G401 (cell line): ENCODE data around the gene HBA1. TPM values are rescaled to one million over a fixed set of nuclear protein-coding genes. Genes with fewer than 3 reads are reported as not detected.
"Not testable (repeated sequence)": the region's sequence is repeated elsewhere in the genome, so short reads cannot be mapped to it uniquely, and the experiment has no call there.

Experiments
- DNase-seq: peaks from one replicate; pipeline ENCODE4 v3.0.0-alpha.2; 2015; ENCODE audit warnings: low spot score
- in situ Hi-C: cut with HindIII; loops from 2 replicates; pipeline ENCODE4 v1.10.0; 2016; ENCODE audit warnings: low sequenced_read_pairs, mixed read lengths
- total RNA-seq: library from RNA; depleted of rRNA; stranded (reverse); fragments of >200 nt; shearing (Covaris generic); gene quantifications from 2 replicates; pipeline ENCODE4 v1.2.3, GENCODE V29; 2014; rRNA removed

The HBA1 gene
- total RNA-seq, 1 experiment from 2014 or later = not detected

DNA sequence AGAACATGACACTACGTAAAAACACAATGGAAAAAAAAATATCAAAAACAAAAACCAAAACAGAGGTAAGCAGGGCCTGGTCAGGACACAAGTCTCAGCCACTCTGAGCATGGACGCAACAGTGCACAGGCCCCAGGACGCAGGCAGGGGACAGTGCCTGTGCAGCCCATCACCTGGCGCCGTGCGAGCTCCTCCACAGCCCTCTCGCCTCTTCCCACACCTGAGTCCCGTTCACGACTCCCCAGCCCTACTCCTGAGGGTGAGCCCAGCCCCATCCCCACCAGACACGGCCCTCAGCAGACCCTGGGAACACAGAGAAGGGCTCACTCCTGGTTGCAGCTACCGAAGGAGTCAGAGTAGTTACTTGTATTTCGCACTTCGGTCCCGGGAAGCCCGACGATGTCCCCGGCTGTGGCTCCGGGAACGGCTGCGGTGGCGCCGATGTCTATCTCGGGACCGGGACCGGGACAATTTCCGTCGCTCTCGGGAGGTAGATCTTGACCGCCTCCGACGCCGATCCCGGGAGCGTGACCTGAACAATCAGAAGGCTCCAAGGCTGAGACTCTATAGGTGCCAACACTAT, 13.2 kb downstream of the HBA1 start:
- no peak for DNase-seq
- in situ Hi-C loops = no loop called here

GRCh38 chr16:191831-192230, 15.4 kb downstream of the HBA1 start:
- no peak for DNase-seq
- in situ Hi-C loops = no loop called here

GRCh38 chr16:192686-193085, 16.2 kb downstream of the HBA1 start:
- no peak for DNase-seq
- in situ Hi-C loops = no loop called here

DNA sequence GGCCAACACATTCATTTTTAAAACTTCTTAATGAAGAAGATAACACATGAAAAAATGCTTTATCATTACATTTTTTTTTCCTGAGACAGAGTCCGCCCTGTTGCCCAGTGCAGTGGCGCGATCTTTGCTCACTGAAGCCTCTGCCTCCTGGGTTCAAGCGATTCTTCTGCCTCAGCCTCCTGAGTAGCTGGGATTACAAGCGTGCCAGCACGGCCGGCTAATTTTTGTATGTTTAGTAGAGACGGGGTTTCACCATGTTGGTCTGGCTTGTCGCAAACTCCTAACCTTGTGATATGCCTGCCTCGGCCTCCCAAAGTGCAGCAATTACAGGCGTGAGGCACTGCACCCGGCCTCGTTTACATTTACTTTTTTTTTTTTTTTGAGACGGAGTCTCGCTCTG, 17.0 kb downstream of the HBA1 start:
- in situ Hi-C loops = no loop called here
- no peak for DNase-seq

DNA sequence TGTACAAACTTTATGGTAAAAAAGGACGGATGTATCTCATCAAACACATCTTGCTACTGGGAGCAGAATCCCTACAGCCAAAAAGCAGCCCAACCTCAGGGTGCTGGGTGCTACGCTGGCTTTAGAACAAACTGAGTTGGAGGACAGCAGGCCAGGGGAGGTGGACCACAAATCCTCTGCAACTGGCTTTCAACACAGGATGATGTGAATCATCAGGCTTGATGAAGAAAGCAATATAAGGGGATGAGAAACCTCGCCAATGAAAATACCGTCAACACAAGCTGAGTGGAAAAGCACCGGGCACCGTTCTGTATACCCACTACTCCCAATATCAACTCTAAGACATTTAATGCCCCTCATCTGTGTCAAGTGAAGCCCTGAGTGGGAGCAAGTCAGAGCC, 18.0 kb downstream of the HBA1 start:
- in situ Hi-C loops = no loop called here
- DNase-seq = no peak

DNA sequence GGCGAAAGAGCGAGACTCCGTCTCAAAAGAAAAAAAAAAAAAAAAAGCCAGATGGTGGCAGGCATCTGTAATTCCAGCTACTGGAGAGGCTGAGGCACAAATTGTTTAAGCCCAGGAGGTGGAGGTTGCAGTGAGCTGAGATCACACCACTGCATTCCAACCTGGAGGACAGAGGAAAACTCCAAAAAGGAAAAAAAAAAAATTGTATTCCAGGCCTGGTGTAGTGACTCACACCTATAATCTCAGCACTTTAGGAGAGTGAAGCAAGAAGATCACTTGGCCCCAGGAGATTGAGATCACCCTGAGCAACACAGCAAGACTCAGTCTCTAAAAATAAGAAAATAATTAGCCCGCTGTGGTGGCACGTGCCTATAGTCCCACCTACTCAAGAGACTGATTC, 23.9 kb downstream of the HBA1 start:
- in situ Hi-C loops = no loop called here
- DNase-seq = no peak

DNA sequence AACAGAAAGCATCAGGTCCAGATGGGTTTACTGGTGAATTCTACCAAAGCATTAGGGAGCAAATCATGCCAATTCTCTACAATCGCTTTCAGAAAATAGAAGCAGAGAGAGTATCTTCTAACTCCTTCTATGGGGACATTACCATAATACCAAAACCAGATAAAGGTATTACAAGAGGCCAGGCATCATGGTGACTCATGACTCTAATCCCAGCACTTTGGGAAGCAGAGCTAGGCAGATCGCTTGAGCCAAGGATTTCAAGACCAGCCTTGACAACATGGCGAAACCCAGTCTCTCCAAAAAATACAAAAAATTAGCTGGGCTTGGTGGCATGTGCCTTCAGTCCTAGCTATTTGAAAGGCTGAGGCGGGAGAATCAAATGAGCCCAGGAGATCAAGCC, 26.8 kb downstream of the HBA1 start:
- DNase-seq = no peak
- in situ Hi-C loops = no loop called here

DNA sequence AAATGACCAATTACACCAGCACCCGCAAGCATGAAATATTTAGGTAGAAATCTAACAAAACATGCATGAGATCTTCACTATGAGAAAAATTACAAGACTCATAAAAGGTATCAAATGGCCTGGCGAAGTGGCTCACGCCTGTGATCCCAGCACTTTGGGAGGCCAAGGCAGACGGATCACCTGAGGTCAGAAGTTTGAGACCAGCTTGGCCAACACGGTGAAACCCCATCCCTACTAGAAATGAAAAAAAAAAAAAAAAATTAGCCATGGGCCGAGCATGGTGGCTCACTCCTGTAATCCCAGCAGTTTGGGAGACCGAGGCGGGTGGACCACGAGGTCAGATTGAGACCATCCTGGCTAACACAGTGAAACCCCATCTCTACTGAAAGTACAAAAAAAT, 27.6 kb downstream of the HBA1 start:
- DNase-seq, in situ Hi-C loops: not testable (repeated sequence)

DNA sequence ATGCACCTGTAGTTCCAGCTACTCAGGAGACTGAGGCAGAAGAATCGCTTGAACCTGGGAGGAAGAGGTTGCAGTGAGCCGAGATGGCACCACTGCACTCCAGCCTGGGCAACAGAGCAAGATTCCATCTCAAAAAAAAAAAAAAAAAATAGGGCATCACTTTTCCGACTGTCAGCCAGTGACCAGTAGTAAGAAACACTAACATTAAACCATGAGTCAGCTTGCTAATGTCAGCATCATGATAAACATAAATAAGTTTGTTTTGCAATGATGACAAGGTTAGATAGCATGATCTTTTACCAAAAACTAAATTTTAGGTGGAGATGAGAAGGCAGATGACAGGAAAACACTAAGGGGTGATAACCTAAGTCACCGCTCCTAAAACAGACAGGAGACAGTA, 32.9 kb downstream of the HBA1 start:
- DNase-seq, in situ Hi-C loops: not testable (repeated sequence)

GRCh38 chr16:211631-212180, 35.2 kb downstream of the HBA1 start:
- DNase-seq, in situ Hi-C loops: not testable (repeated sequence)

GRCh38 chr16:212999-213398, 36.5 kb downstream of the HBA1 start:
- in situ Hi-C loops = no loop called here
- no peak for DNase-seq

GRCh38 chr16:220021-220420, 43.5 kb downstream of the HBA1 start:
- DNase-seq = no peak

More at GRCh38 chr16:220021-220420, 43.5 kb downstream of the HBA1 start:
- in situ Hi-C loops = no loop called here

Other genes with a start within 250 kb of the HBA1 start
- gene POLR3K, start 123.1 kb upstream of the HBA1 start, total RNA-seq = 19.2 and 36.9 TPM in 2 replicates
- 53.9 and 57.0 TPM in 2 replicates for gene SNRNP25, start 122.9 kb upstream of the HBA1 start, total RNA-seq
- 21.4 and 24.9 TPM in 2 replicates for gene RHBDF1, start 104.0 kb upstream of the HBA1 start, total RNA-seq
- gene MPG, start 98.5 kb upstream of the HBA1 start, total RNA-seq = 158 and 323 TPM in 2 replicates
- gene NPRL3, start 38.0 kb upstream of the HBA1 start, total RNA-seq = 4.5 and 11.2 TPM in 2 replicates
- not detected in 2 replicates for gene HBZ, start 24.0 kb upstream of the HBA1 start, total RNA-seq
- gene HBM, start 10.7 kb upstream of the HBA1 start, total RNA-seq = not detected in 2 replicates
- not detected in 2 replicates for gene HBA2, start 3.8 kb upstream of the HBA1 start, total RNA-seq
- 1.1 and 19.9 TPM in 2 replicates for gene HBQ1, start 3.8 kb downstream of the HBA1 start, total RNA-seq
- gene LUC7L, start 52.8 kb downstream of the HBA1 start, total RNA-seq = 45.8 and 56.7 TPM in 2 replicates
- 70.3 and 97.6 TPM in 2 replicates for gene FAM234A, start 58.1 kb downstream of the HBA1 start, total RNA-seq
- gene RGS11, start 99.3 kb downstream of the HBA1 start, total RNA-seq = 0.37 TPM in 1 of 2 replicates, not detected in the other
- gene ARHGDIG, start 103.9 kb downstream of the HBA1 start, total RNA-seq = 2.6 and 12.2 TPM in 2 replicates
- not detected in 2 replicates for gene PDIA2, start 106.5 kb downstream of the HBA1 start, total RNA-seq
- 45.5 and 46.3 TPM in 2 replicates for gene AXIN1, start 176.0 kb downstream of the HBA1 start, total RNA-seq
- gene MRPL28, start 193.9 kb downstream of the HBA1 start, total RNA-seq = 250 and 260 TPM in 2 replicates
- gene PGAP6, start 205.3 kb downstream of the HBA1 start, total RNA-seq = 53.0 and 60.8 TPM in 2 replicates
- 312 and 362 TPM in 2 replicates for gene NME4, start 220.5 kb downstream of the HBA1 start, total RNA-seq
- 13.0 and 13.7 TPM in 2 replicates for gene DECR2, start 225.2 kb downstream of the HBA1 start, total RNA-seq
- 33.8 and 39.3 TPM in 2 replicates for gene RAB11FIP3, start 249.0 kb downstream of the HBA1 start, total RNA-seq